ENCODE results near the gene ADAMTS15.
A peak's percentile ranks its signal among the peaks of the same experiment; 100 is the strongest.

ADAMTS15 gene, protein sequence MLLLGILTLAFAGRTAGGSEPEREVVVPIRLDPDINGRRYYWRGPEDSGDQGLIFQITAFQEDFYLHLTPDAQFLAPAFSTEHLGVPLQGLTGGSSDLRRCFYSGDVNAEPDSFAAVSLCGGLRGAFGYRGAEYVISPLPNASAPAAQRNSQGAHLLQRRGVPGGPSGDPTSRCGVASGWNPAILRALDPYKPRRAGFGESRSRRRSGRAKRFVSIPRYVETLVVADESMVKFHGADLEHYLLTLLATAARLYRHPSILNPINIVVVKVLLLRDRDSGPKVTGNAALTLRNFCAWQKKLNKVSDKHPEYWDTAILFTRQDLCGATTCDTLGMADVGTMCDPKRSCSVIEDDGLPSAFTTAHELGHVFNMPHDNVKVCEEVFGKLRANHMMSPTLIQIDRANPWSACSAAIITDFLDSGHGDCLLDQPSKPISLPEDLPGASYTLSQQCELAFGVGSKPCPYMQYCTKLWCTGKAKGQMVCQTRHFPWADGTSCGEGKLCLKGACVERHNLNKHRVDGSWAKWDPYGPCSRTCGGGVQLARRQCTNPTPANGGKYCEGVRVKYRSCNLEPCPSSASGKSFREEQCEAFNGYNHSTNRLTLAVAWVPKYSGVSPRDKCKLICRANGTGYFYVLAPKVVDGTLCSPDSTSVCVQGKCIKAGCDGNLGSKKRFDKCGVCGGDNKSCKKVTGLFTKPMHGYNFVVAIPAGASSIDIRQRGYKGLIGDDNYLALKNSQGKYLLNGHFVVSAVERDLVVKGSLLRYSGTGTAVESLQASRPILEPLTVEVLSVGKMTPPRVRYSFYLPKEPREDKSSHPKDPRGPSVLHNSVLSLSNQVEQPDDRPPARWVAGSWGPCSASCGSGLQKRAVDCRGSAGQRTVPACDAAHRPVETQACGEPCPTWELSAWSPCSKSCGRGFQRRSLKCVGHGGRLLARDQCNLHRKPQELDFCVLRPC

DNA sequence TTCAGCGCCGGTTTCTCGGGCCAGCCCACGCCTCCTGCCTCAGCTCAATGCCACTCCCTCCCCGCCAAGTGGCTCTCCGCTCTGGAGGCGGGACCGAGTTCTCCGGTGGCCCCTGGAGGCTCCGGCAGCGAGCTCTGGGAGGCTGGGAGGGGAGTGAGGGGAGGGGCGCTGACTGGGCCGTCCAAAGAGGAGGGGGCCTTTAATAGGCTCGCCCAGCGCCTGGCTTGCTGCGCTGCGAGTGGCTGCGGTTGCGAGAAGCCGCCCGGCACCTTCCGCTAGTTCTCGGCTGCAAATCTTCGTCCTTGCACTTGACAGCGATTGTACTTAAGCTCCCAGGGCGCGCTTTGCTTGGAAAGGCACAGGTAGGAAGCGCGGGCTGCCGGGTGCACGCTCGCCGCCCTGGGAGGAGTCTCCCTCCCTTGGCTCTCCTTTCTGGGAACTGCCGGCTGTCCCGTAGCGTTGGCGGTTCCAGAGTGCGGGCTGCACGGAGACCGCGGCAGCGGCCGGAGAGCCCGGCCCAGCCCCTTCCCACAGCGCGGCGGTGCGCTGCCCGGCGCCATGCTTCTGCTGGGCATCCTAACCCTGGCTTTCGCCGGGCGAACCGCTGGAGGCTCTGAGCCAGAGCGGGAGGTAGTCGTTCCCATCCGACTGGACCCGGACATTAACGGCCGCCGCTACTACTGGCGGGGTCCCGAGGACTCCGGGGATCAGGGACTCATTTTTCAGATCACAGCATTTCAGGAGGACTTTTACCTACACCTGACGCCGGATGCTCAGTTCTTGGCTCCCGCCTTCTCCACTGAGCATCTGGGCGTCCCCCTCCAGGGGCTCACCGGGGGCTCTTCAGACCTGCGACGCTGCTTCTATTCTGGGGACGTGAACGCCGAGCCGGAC lies at the start of gene ADAMTS15:
TSS of gene ADAMTS15 (plus strand) at position 230 of the 894 bp plus-strand sequence. CDS start at position 559, 329 bp downstream.
- DNase-seq (ENCODE audit: low read depth): peak; percentile 73
- TF ChIP-seq, protein P1, sequence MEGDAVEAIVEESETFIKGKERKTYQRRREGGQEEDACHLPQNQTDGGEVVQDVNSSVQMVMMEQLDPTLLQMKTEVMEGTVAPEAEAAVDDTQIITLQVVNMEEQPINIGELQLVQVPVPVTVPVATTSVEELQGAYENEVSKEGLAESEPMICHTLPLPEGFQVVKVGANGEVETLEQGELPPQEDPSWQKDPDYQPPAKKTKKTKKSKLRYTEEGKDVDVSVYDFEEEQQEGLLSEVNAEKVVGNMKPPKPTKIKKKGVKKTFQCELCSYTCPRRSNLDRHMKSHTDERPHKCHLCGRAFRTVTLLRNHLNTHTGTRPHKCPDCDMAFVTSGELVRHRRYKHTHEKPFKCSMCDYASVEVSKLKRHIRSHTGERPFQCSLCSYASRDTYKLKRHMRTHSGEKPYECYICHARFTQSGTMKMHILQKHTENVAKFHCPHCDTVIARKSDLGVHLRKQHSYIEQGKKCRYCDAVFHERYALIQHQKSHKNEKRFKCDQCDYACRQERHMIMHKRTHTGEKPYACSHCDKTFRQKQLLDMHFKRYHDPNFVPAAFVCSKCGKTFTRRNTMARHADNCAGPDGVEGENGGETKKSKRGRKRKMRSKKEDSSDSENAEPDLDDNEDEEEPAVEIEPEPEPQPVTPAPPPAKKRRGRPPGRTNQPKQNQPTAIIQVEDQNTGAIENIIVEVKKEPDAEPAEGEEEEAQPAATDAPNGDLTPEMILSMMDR (IDR thresholded peaks at IDR 0.05; ENCODE audit: low read depth, low read length, missing control alignments): no peak
- H3K4me3 ChIP-seq (ENCODE audit: low read depth, low read length): peak within 1 kb of the TSS; percentile 72
- in situ Hi-C loops (cut with HindIII; ENCODE audit: low sequenced_read_pairs): no loop called here

- in situ Hi-C loops (cut with HindIII; ENCODE audit: low sequenced_read_pairs): loop anchor here (25.0 kb wide), 1 partner anchor 187 kb away; no protein-coding TSS in a partner anchor
- no peak for DNase-seq (ENCODE audit: low read depth)
- TF ChIP-seq, protein P1 (IDR thresholded peaks at IDR 0.05; ENCODE audit: low read depth, low read length, missing control alignments): no peak
- H3K4me3 ChIP-seq (ENCODE audit: low read depth, low read length): no peak overlapping the region
These were observed 49.2 kb upstream of the ADAMTS15 start for GRCh38 chr11:130399196-130399595.

DNA sequence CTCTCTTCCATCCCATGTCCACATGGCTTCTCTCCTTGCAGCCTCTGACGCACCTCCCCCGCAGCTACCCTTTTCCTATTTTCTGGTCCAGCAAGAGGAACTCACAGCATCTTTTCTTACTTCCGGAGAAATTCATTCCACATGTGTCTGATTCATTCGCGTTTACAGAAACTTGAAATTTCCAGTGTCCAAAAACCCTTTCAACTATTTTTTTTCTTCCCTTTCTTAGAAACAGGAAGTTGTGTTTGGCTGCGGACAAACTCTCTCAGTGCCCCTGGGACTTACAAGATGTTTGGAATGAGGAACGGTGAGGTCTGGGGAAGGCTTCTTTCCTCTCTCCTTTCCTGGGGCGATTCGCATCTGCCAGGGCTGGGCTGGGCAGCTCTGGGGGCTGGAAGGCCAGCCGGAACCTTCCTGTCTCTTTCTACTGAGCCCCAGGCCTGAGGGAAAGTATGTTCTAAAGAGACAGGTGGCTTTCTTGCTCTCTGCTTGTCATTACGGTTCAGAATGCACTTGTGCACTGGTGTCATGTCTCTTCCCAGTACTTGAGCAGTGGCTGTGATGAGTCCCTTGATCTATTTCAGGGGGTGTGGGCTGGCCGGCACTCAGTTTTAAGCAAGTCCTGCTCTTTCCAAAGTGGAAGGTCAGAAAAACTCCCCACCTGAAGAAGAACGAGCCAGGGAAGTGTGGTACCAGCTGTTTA lies 47.5 kb upstream of the ADAMTS15 start:
- TF ChIP-seq, protein P1 (IDR thresholded peaks at IDR 0.05; ENCODE audit: low read depth, low read length, missing control alignments): no peak
- in situ Hi-C loops (cut with HindIII; ENCODE audit: low sequenced_read_pairs): no loop called here
- H3K4me3 ChIP-seq (ENCODE audit: low read depth, low read length): no peak overlapping the region
- peak; percentile 33 for DNase-seq (ENCODE audit: low read depth)

- in situ Hi-C loops (cut with HindIII; ENCODE audit: low sequenced_read_pairs): no loop called here
- TF ChIP-seq, protein P1 (IDR thresholded peaks at IDR 0.05; ENCODE audit: low read depth, low read length, missing control alignments): no peak
- no peak for DNase-seq (ENCODE audit: low read depth)
- H3K4me3 ChIP-seq (ENCODE audit: low read depth, low read length): no peak overlapping the region
These were observed 45.9 kb upstream of the ADAMTS15 start for GRCh38 chr11:130402570-130402969.

DNA sequence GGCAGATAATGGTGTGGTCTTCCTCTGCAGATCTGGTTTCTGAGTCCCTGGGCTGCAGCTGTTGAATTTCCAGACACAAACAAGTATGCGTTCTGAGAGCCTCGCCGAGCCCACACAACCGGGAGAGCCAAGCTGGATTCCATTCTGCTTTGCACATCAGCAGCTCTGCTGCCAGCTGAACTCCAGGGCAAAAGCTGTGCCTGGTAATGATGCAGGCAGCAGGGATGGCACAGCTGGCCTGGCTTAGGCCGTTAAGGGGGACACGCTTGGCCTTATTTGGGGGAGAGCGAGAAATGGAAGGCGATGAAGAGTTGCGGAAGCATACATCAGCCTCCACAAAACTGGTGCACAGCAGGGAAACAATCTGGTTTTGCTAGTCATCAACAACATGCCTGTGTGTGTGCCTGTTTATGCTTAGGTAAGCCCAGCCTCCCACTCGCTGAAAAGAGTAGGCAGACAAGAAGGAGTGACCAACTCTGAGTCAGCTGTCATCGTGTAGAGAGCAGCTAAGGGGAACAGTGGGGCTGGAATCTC lies 45.1 kb upstream of the ADAMTS15 start:
- in situ Hi-C loops (cut with HindIII; ENCODE audit: low sequenced_read_pairs): no loop called here
- no peak overlapping the region for H3K4me3 ChIP-seq (ENCODE audit: low read depth, low read length)
- peak; percentile 81 for DNase-seq (ENCODE audit: low read depth)
- TF ChIP-seq, protein P1 (IDR thresholded peaks at IDR 0.05; ENCODE audit: low read depth, low read length, missing control alignments): no peak
